GM23338 (cell line): ENCODE results near the gene HCLS1. TPM values are rescaled to one million over a fixed set of nuclear protein-coding genes. Genes with fewer than 3 reads are reported as not detected.

Experiments used
- CREB1 ChIP-seq: fragments of 250-450 bp; sonication (Bioruptor Pico); IDR thresholded peaks from 2 replicates; pipeline ENCODE4 v1.5.0; 2020; ENCODE audit warnings: low read depth, mild to moderate bottlenecking, moderate library complexity
- EZH2 ChIP-seq: fragments of 200-600 bp; sonication (generic); IDR thresholded peaks from one replicate; pipeline ENCODE4 v1.8.0; 2017; ENCODE audit warnings: antibody characterized with exemption, mild to moderate bottlenecking, low read depth; ENCODE audit not compliant: unreplicated experiment
- EZH2phosphoT487 ChIP-seq: fragments of 200-600 bp; sonication (generic); IDR thresholded peaks from one replicate; pipeline ENCODE4 v1.8.1; 2018; ENCODE audit warnings: antibody characterized with exemption; ENCODE audit not compliant: unreplicated experiment
- JUNB ChIP-seq: IDR thresholded peaks from one replicate; pipeline ENCODE4 v1.6.1; 2016; ENCODE audit warnings: antibody characterized with exemption; ENCODE audit not compliant: unreplicated experiment
- POLR2AphosphoS5 ChIP-seq: IDR thresholded peaks from 2 replicates; pipeline ENCODE4 v1.6.1; 2016; ENCODE audit warnings: antibody characterized with exemption, low read depth
- REST ChIP-seq: IDR thresholded peaks from one replicate; pipeline ENCODE4 v1.6.1; 2018; ENCODE audit warnings: antibody characterized with exemption; ENCODE audit not compliant: unreplicated experiment
- ZNF331 ChIP-seq: fragments of 250-450 bp; sonication (Bioruptor Pico); IDR thresholded peaks from 2 replicates; pipeline ENCODE4 v1.5.0; 2020; ENCODE audit warnings: low read depth, mild to moderate bottlenecking, moderate library complexity
- ZNF462 ChIP-seq: fragments of 250-450 bp; sonication (Bioruptor Pico); IDR thresholded peaks from 2 replicates; pipeline ENCODE4 v1.5.0; 2020; ENCODE audit warnings: mild to moderate bottlenecking, moderate library complexity
- polyA plus RNA-seq: library from polyadenylated mRNA; unstranded; fragments of >200 nt; fragmentation: Nextera tagmentation; extraction: Ambion mirVana; gene quantifications from 2 replicates; pipeline ENCODE4 v1.2.1, GENCODE V29; 2016
- total RNA-seq: library from RNA; depleted of rRNA; stranded (reverse); fragments of >200 nt; shearing (Covaris generic); gene quantifications from 2 replicates; pipeline ENCODE4 v1.2.3, GENCODE V29; 2014

Gene HCLS1
- total and polyA plus RNA-seq, 2 experiments from 2014 or later: 0.66 to 1.1 TPM

- no peak for TF ChIP-seq ZNF462
- TF ChIP-seq EZH2phosphoT487: no peak
- TF ChIP-seq CREB1 (CRISPR knock-in tag): no peak
- TF ChIP-seq JUNB: no peak
- TF ChIP-seq POLR2AphosphoS5: no peak
- no peak for TF ChIP-seq ZNF331 (CRISPR knock-in tag)
- TF ChIP-seq REST: no peak
- no peak for TF ChIP-seq EZH2
Measured at GRCh38 chr3:121662742-121663141, 2.0 kb upstream of the HCLS1 start (continued).
